C1 segment of cervical spinal cord (tissue), 14 donors: Measurements from ENCODE around the gene HOXB4.

Experiments
- DNase-seq, 14 donors: peaks; one replicate each; lab custom pipeline; 2025; lab: John Stamatoyannopoulos, UW

HOXB4 gene

GRCh38 chr17:48574505-48575065, 3.6 kb downstream of the HOXB4 start:
- DNase-seq = no peak

- DNase-seq = no peak
Observed at GRCh38 chr17:48571826-48572417, 6.2 kb downstream of the HOXB4 start.

- peak in 1 of 14 donors; percentile 32 for DNase-seq
Observed at GRCh38 chr17:48571024-48571818, 6.9 kb downstream of the HOXB4 start.

GRCh38 chr17:48570325-48571023, 7.7 kb downstream of the HOXB4 start:
- no peak for DNase-seq

GRCh38 chr17:48569674-48570324, 8.4 kb downstream of the HOXB4 start:
- DNase-seq = no peak

- no peak for DNase-seq
Observed at GRCh38 chr17:48569240-48569582, 8.9 kb downstream of the HOXB4 start.

- no peak for DNase-seq
Observed at GRCh38 chr17:48568499-48569239, 9.5 kb downstream of the HOXB4 start.

GRCh38 chr17:48567646-48568354, 10.3 kb downstream of the HOXB4 start:
- DNase-seq = no peak

- DNase-seq = no peak
Observed at GRCh38 chr17:48567209-48567608, 10.9 kb downstream of the HOXB4 start.

- no peak for DNase-seq
Observed at GRCh38 chr17:48566717-48567116, 11.4 kb downstream of the HOXB4 start.

GRCh38 chr17:48565925-48566710, 12.0 kb downstream of the HOXB4 start:
- no peak for DNase-seq

GRCh38 chr17:48565022-48565554, 13.1 kb downstream of the HOXB4 start:
- no peak for DNase-seq

- DNase-seq = peak in 3 of 14 donors; percentile 27 to 39 (median 32)
Observed at GRCh38 chr17:48564188-48565021, 13.7 kb downstream of the HOXB4 start.

- DNase-seq = no peak
Observed at GRCh38 chr17:48563867-48564187, 14.3 kb downstream of the HOXB4 start.

- DNase-seq = no peak
Observed at GRCh38 chr17:48563385-48563838, 14.7 kb downstream of the HOXB4 start.

GRCh38 chr17:48562934-48563333, 15.2 kb downstream of the HOXB4 start:
- no peak for DNase-seq

GRCh38 chr17:48561884-48562810, 16.0 kb downstream of the HOXB4 start:
- DNase-seq = no peak
